ENCODE results near the gene EHBP1L1.
"Not testable (repeated sequence)": the region's sequence is repeated elsewhere in the genome, so short reads cannot be mapped to it uniquely, and the experiment has no call there.

EHBP1L1 gene

GRCh38 chr11:65560555-65561418, 15.1 kb upstream of the EHBP1L1 start:
- peak; percentile 71 for DNase-seq (ENCODE audit: low spot score)

GRCh38 chr11:65562020-65562419, 13.8 kb upstream of the EHBP1L1 start:
- no peak for DNase-seq (ENCODE audit: low spot score)

GRCh38 chr11:65562788-65563187, 13.1 kb upstream of the EHBP1L1 start:
- no peak for DNase-seq (ENCODE audit: low spot score)

GRCh38 chr11:65563601-65564000, 12.3 kb upstream of the EHBP1L1 start:
- DNase-seq (ENCODE audit: low spot score) = no peak

- DNase-seq (ENCODE audit: low spot score) = not testable (repeated sequence)
Observed at GRCh38 chr11:65564879-65565559, 10.8 kb upstream of the EHBP1L1 start.

GRCh38 chr11:65565624-65566453, 10.0 kb upstream of the EHBP1L1 start:
- no peak for DNase-seq (ENCODE audit: low spot score)

GRCh38 chr11:65569164-65569972, 6.5 kb upstream of the EHBP1L1 start:
- peak; percentile 60 for DNase-seq (ENCODE audit: low spot score)

- DNase-seq (ENCODE audit: low spot score) = peak; percentile 98
Observed at GRCh38 chr11:65569973-65570918, 5.6 kb upstream of the EHBP1L1 start, which contains the start of gene ZNRD2. ZNRD2 (plus strand) TSS chr11:65570477; CDS start chr11:65570492, 15 bp downstream.

GRCh38 chr11:65571420-65571819, 4.4 kb upstream of the EHBP1L1 start:
- no peak for DNase-seq (ENCODE audit: low spot score)

GRCh38 chr11:65571940-65572339, 3.9 kb upstream of the EHBP1L1 start:
- DNase-seq (ENCODE audit: low spot score) = no peak

GRCh38 chr11:65572356-65573051, 3.3 kb upstream of the EHBP1L1 start, which contains the start of gene FAM89B:
FAM89B (plus strand) TSS chr11:65572538; CDS start chr11:65572670, 132 bp downstream.
- peak; percentile 92 for DNase-seq (ENCODE audit: low spot score)

GRCh38 chr11:65573391-65574079, 2.3 kb upstream of the EHBP1L1 start:
- DNase-seq (ENCODE audit: low spot score) = no peak

- peak; percentile 98 for DNase-seq (ENCODE audit: low spot score)
Observed at GRCh38 chr11:65574109-65574810, 1.6 kb upstream of the EHBP1L1 start.

GRCh38 chr11:65574811-65575567, 864 bp upstream of the EHBP1L1 start:
- no peak for DNase-seq (ENCODE audit: low spot score)

GRCh38 chr11:65576232-65576866, 496 bp downstream of the EHBP1L1 start:
- DNase-seq (ENCODE audit: low spot score) = no peak

- peak; percentile 94 for DNase-seq (ENCODE audit: low spot score)
Observed at GRCh38 chr11:65576867-65577755, 1.3 kb downstream of the EHBP1L1 start.

All from hepatic stellate cell (primary cell).